Astrocyte (in vitro differentiated cells and primary cell): Measurements from ENCODE around the gene CCNYL1. TPM values are rescaled to one million over a fixed set of nuclear protein-coding genes. Genes with fewer than 3 reads are reported as not detected.

Source experiments
- DNase-seq: peaks from one replicate; pipeline ENCODE4 v3.0.0-alpha.2; 2010; ENCODE audit warnings: low read depth
- FAIRE-seq: peaks from 2 replicates; lab custom pipeline; 2011; peaks lifted over from hg19 to GRCh38; lab: Jason Lieb, UNC
- H2AFZ ChIP-seq: 2 replicates; pipeline ENCODE4 v1.6.0; 2012; ENCODE audit warnings: low read depth, low read length, inconsistent platforms
- H3K27ac ChIP-seq: 2 replicates; pipeline ENCODE4 v1.5.1; 2011; ENCODE audit warnings: low read depth, low read length, inconsistent platforms
- H3K27me3 ChIP-seq: 2 replicates; pipeline ENCODE4 v1.6.0; 2011; ENCODE audit warnings: low read length, inconsistent platforms; ENCODE audit not compliant: insufficient read depth
- H3K36me3 ChIP-seq: 2 replicates; pipeline ENCODE4 v1.5.1; 2011; ENCODE audit warnings: low read length, inconsistent platforms; ENCODE audit not compliant: insufficient read depth
- H3K4me1 ChIP-seq: 2 replicates; pipeline ENCODE4 v1.5.1; 2011; ENCODE audit warnings: low read length, inconsistent platforms; ENCODE audit not compliant: insufficient read depth
- H3K4me2 ChIP-seq: 2 replicates; pipeline ENCODE4 v1.6.0; 2012; ENCODE audit warnings: low read length, inconsistent platforms
- H3K4me3 ChIP-seq: 2 replicates; pipeline ENCODE4 v1.5.1; 2011; ENCODE audit warnings: low read depth, mild to moderate bottlenecking, low read length, inconsistent platforms; ENCODE audit not compliant: insufficient read depth
- H3K79me2 ChIP-seq: 2 replicates; pipeline ENCODE4 v1.6.0; 2012; ENCODE audit warnings: mild to moderate bottlenecking, low read length, inconsistent platforms; ENCODE audit not compliant: insufficient read depth
- H3K9ac ChIP-seq: 2 replicates; pipeline ENCODE4 v1.6.0; 2012; ENCODE audit warnings: mild to moderate bottlenecking, low read length, inconsistent platforms
- H3K9me3 ChIP-seq: 2 replicates; pipeline ENCODE4 v1.5.1; 2012; ENCODE audit warnings: low read depth, mild to moderate bottlenecking, low read length, inconsistent platforms; ENCODE audit not compliant: insufficient read depth
- H4K20me1 ChIP-seq: 2 replicates; pipeline ENCODE4 v1.6.0; 2012; ENCODE audit warnings: low read length, inconsistent platforms; ENCODE audit not compliant: insufficient read depth
- H3K27ac Mint-ChIP-seq: one replicate; pipeline ENCODE4 v1.8.0; 2021; ENCODE audit warnings: mild to moderate bottlenecking, mixed read lengths; ENCODE audit not compliant: unreplicated experiment
- H3K27me3 Mint-ChIP-seq: one replicate; pipeline ENCODE4 v1.8.0; 2021; ENCODE audit warnings: low read depth, mixed read lengths; ENCODE audit not compliant: unreplicated experiment
- H3K36me3 Mint-ChIP-seq: one replicate; pipeline ENCODE4 v1.8.0; 2021; ENCODE audit warnings: low read depth, mixed read lengths; ENCODE audit not compliant: unreplicated experiment
- H3K4me1 Mint-ChIP-seq: one replicate; pipeline ENCODE4 v1.8.0; 2021; ENCODE audit warnings: low read depth, mixed read lengths; ENCODE audit not compliant: unreplicated experiment
- H3K4me3 Mint-ChIP-seq: one replicate; pipeline ENCODE4 v1.8.0; 2021; ENCODE audit warnings: mild to moderate bottlenecking, moderate library complexity, mixed read lengths; ENCODE audit not compliant: unreplicated experiment
- H3K9me3 Mint-ChIP-seq: one replicate; pipeline ENCODE4 v1.8.0; 2021; ENCODE audit warnings: mild to moderate bottlenecking, mixed read lengths; ENCODE audit not compliant: unreplicated experiment
- CTCF ChIP-seq: IDR thresholded peaks from 2 replicates; pipeline ENCODE4 v1.5.1; 2011; ENCODE audit warnings: low read depth, mild to moderate bottlenecking, inconsistent platforms, low read length, moderate library complexity; ENCODE audit not compliant: insufficient read depth
- EZH2 ChIP-seq: IDR thresholded peaks from 2 replicates; pipeline ENCODE4 v1.6.1; 2012; ENCODE audit warnings: mild to moderate bottlenecking, low read length, inconsistent platforms; ENCODE audit not compliant: insufficient read depth
- total RNA-seq: library from RNA; stranded (reverse); gene quantifications from 2 replicates; pipeline ENCODE4 v1.2.1, GENCODE V29; 2021

The CCNYL1 gene
- total RNA-seq, 1 donor from 2014 or later, result 35.2 TPM

GRCh38 chr2:207681431-207681830, 30.0 kb upstream of the CCNYL1 start:
- TF ChIP-seq EZH2 (no peak), CTCF (no peak)
- Histone ChIP-seq H4K20me1 (no peaks in the 10 kb centered on the region), H3K4me1 (peaks cover 22% of the 10 kb centered on the region), H2AFZ (peak overlapping the region; percentile 18), H3K4me3 (no peak overlapping the region), H3K9me3 (no peaks in the 10 kb centered on the region), H3K27ac (no peak overlapping the region), H3K27me3 (no peaks in the 10 kb centered on the region), H3K36me3 (no peaks in the 10 kb centered on the region), H3K4me2 (peak overlapping the region; percentile 39), H3K79me2 (no peaks in the 10 kb centered on the region), H3K9ac (no peak overlapping the region)
- no peaks in the 10 kb centered on the region for H3K36me3 Mint-ChIP-seq
- H3K27me3 Mint-ChIP-seq, result peaks cover 2% of the 10 kb centered on the region
- no peaks in the 10 kb centered on the region for H3K9me3 Mint-ChIP-seq
- no peak overlapping the region for H3K27ac Mint-ChIP-seq
- no peak for FAIRE-seq
- no peak overlapping the region for H3K4me3 Mint-ChIP-seq
- no peak for DNase-seq
- H3K4me1 Mint-ChIP-seq, result peaks cover 21% of the 10 kb centered on the region

GRCh38 chr2:207682557-207682956, 28.9 kb upstream of the CCNYL1 start:
- H3K27ac ChIP-seq, result no peak overlapping the region
- FAIRE-seq, result no peak

More at GRCh38 chr2:207682557-207682956, 28.9 kb upstream of the CCNYL1 start:
- no peaks in the 10 kb centered on the region for H3K79me2 ChIP-seq
- H2AFZ ChIP-seq, result no peak overlapping the region
- Mint-ChIP-seq H3K9me3 (no peaks in the 10 kb centered on the region), H3K4me3 (no peak overlapping the region), H3K27ac (no peak overlapping the region), H3K36me3 (no peaks in the 10 kb centered on the region), H3K27me3 (peaks cover 2% of the 10 kb centered on the region), H3K4me1 (peaks cover 12% of the 10 kb centered on the region)
- no peaks in the 10 kb centered on the region for H3K27me3 ChIP-seq
- H3K4me3 ChIP-seq, result no peak overlapping the region
- no peaks in the 10 kb centered on the region for H4K20me1 ChIP-seq
- no peak for DNase-seq
- no peak for TF ChIP-seq EZH2
- TF ChIP-seq CTCF, result no peak
- H3K4me1 ChIP-seq, result peaks cover 14% of the 10 kb centered on the region
- no peak overlapping the region for H3K4me2 ChIP-seq
- no peaks in the 10 kb centered on the region for H3K9me3 ChIP-seq
- no peak overlapping the region for H3K9ac ChIP-seq
- H3K36me3 ChIP-seq, result no peaks in the 10 kb centered on the region
